Retinal pigment epithelial cell (primary cell): Measurements from ENCODE around the gene ZNF853.
"Not testable (repeated sequence)": the region's sequence is repeated elsewhere in the genome, so short reads cannot be mapped to it uniquely, and the experiment has no call there.

ENCODE experiments used
- DNase-seq: peaks from one replicate; pipeline ENCODE4 v3.0.0-alpha.2; 2010; ENCODE audit warnings: low read depth
- H3K4me3 ChIP-seq: 2 replicates; pipeline ENCODE4 v1.5.1; 2011; ENCODE audit warnings: mild to moderate bottlenecking, low read length, control low read depth, moderate library complexity
- CTCF ChIP-seq: conservative IDR thresholded peaks from 2 replicates; pipeline ENCODE4 v1.5.1; 2011; ENCODE audit warnings: low read depth, low read length, control low read depth, inconsistent platforms

The ZNF853 gene

DNA sequence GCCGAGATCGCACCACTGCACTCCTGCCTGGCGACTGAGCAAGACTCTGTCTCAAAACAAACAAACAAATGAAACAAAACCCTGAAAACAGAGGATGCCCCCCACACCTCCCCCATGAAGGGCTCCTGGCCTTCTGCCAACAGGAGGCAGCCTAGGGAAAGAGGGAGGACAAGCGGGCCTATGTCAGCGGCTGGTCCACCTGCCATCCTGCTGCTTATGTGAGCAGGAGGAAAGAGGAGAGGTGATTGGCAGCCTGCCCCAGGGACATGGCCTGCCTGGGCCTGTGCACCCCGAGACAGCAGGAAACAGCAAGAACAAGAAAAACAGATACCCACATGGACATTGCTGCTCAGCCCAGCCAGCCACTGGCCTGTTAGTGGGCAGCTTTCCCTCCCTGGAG lies 12.6 kb downstream of the ZNF853 start:
- H3K4me3 ChIP-seq: no peak overlapping the region
- TF ChIP-seq CTCF: no peak
- no peak for DNase-seq

DNA sequence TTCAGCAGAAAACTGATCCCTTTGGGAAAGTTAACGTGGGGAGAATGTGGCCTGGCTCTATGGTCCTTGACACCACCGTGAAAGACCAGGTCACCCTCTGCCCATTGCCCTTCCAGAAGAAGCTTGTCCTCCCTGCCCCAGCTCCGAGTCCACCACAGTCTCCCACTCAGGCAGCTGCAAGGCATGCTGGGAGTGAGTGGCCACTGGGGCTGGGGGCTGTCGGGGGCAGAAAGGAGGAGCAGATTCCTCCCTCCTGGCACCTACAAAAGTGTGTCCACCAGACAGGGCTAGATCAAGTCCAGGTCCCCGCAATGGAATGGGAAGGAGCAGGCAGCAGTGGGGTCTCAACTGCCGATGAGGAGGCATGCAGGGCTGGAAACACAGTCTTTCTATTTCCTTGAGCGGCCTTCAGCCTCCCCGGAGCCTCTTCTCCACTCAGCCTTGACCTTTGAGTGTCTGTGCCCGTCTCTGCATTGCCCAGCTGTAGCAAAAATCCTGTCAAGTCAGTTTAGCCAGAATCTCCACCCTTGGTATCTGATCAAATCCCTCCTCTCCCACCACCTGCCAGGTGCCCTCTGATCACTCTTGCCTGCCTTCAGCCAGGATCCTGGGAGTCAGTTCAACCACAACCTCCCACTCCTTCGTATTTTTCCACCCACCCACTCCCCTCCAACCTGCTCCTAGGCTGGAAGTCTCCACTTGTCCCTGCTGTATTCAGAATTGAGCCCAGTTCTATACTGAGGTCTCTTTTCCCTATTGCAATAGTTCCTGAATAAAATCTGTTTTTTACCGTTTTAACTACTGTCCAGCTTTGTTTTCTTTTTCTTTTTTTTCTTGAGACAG lies 14.8 kb downstream of the ZNF853 start:
- no peak for DNase-seq
- no peak overlapping the region for H3K4me3 ChIP-seq
- TF ChIP-seq CTCF: no peak

DNA sequence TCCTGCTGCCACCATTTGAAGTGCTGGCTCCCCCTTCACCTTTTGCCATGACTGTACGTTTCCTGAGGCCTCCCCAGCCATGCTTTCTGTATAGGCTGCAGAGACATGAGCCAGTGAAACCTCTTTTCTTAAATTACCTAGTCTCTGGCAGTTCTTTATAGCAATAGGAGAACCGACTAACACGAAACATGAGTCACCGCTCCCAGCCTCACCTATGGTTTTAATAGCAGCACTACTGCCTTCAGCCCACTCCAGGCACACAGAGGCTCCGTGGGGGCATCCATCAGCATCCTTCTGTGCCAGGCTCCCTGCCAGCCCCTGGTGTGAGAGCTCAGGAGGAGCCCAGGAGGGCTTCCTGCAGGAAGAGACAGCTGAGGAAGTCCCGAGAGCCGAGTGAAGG lies 16.2 kb downstream of the ZNF853 start:
- H3K4me3 ChIP-seq: no peak overlapping the region
- no peak for DNase-seq
- no peak for TF ChIP-seq CTCF

- no peak for DNase-seq
- no peak for TF ChIP-seq CTCF
Measured at GRCh38 chr7:6634021-6634420, 18.6 kb downstream of the ZNF853 start.

DNA sequence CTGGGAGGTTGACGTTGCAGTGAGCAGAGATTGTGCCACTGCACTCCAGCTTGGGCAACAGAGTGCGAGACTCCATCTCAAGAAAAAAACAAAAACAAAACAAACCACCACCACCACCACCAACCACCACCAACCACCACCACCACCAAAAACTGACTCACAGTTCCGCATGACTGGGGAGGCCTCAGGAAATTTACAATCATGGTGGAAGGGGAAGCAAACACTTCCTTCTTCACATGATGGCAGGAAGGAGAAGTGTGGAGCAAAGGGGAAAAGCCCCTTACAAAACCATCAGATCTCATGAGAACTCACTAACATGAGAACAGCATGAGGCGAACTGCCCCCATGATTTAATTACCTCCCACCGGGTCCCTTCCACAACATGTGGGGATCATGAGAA lies 19.6 kb downstream of the ZNF853 start:
- H3K4me3 ChIP-seq, DNase-seq: not testable (repeated sequence)

More at GRCh38 chr7:6634021-6634420, 18.6 kb downstream of the ZNF853 start:
- no peak overlapping the region for H3K4me3 ChIP-seq

DNA sequence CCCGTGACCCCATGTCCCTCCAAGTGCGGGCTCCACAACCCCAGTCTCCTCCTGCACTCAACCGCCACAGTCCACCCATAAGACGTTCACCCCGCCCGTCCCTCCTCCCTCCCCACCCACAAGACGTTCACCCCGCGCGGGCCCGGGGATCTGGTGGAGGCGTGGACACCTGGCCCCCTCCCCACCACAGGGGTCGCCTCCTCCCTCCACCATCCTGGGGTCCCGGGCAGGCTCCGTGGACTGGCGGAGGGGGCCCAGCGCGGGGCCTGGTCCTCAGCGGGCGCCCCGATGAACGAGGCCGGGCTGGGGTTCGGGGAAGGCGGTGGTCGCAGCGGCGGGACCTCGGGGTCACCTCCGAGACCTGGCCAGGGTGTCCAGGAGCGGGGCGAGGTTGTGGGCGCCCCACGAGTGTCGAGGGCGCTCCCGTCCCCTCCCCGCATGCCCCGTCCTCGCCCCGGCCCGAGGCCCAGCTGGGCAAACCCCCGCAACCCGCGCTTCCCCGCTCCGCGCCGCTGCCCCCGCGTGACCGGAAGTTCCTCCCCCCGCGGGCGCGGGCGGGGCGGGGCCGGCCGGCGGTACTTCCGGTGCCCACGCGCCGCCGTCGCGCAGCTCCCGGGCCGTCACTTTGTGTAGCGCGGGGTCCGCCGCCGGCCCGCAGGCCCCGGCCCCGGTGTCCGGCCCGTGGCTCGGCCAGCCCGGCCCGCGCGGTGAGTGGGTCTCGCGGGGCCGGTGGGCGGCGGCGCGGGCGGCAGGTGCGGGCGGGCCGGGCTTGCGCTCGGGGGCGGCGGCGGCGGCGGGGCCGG lies 21.5 kb downstream of the ZNF853 start, which contains the start of gene ZNF316:
TSS of gene ZNF316 (plus strand) at position 578 of the 803 bp plus-strand sequence. CDS start 5,092 bp downstream, outside the sequence.
- peak within 1 kb of the TSS; percentile 62 for H3K4me3 ChIP-seq
- no peak for DNase-seq
- TF ChIP-seq CTCF: no peak

DNA sequence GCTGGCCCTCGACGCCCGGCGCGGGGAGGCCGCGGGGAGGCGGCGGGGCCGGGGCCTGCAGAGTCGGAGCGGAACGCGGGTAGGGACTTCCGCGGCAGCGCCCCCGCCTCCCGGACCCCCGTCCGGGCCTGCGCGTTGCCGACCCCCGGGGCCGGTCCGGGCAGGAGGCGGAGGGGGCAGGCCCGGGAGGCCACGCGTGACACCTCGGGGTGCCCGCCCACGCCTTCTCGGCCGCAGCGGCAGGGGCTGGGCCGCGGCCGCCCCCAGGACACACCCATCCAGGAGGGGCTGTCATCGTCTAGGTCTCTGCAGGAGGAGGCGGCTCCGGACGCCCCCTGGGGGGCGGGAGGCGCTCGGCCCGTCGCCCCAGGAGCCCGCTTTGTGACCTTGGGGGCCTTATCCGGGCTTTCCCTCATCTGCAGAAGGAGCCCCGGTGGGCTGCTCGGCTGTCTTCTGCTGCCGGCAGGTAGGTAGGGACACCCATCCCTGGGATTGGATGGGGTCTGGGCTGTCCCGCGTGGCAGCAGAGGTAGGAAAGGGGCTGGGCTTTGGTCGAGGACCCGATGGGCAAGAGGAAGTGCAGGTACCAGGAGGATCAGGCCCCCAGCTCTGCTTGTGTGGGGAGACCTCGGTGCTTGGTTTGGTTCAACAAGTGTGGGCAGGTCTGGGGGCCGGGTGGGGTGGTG lies 22.3 kb downstream of the ZNF853 start:
- peak; percentile 46 for TF ChIP-seq CTCF
- H3K4me3 ChIP-seq: peak overlapping the region; percentile 62
- DNase-seq: no peak
